GM10847 (cell line): ENCODE data around the gene ATG3.

Experiments used
- POLR2A ChIP-seq: IDR thresholded peaks from 2 replicates; pipeline ENCODE4 v1.6.1; 2011; ENCODE audit not compliant: insufficient read length; ENCODE audit errors: extremely low read depth

Gene ATG3

GRCh38 chr3:112512320-112512719 is 49.4 kb downstream of the ATG3 start:
- no peak for TF ChIP-seq POLR2A

DNA sequence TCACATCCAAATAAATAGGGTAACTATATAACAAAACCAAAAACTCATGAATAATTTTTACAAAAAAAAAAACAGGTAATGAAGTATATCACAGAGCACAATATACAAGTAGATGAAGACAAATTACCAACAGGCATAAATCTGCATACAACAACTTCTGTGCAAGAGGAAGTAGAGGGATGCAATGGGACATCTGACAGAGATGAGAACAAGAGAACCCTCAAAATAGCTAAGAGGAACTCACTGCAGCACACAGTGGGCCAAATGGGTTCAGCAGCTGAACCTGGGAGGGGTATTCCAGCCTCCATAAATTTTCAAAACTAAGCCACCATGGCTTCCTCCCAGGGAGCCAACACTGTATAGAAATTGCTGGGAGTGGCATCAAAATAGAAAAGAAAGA is 52.9 kb downstream of the ATG3 start:
- TF ChIP-seq POLR2A: no peak

DNA sequence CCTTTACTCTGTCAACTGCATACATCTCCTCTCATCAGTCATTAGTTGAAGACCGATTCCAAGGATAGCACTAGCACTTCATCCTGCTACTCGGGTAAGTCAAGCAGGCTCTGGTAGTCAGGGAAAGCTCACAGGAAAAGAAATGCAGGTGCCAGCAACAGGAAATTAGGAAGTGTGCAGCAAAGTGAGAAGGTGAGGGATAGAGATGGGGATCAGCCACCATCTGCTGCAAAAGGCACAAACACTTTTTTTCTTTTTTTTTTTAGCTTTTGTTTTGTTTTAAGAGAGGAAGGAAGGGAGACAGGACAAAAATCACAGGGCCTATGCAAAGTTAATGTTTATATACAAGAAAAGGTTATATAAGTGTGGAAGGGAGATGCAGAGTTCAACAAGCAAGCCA is 53.5 kb downstream of the ATG3 start:
- TF ChIP-seq POLR2A: no peak

GRCh38 chr3:112505907-112506306 is 55.9 kb downstream of the ATG3 start:
- TF ChIP-seq POLR2A: no peak

DNA sequence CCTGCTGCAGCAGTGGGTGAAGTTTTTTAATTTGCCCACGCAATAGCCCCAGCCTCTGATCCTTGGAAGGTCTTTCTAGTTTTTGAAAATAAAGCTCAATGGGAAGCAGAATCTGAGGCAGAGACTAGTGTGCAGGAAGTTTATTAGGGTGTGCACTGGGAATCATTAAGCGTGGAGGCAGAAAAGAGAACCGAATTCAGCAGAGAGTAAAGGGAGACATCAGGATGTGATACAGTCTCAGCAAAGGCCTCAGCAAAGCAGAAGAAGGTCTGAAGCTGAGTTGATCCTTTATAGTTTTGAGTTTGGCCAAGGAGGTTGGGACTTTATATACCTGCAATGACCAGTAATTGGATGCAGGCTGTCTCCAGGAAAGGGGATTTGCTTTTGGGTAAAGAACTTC is 57.6 kb downstream of the ATG3 start:
- TF ChIP-seq POLR2A: no peak

GRCh38 chr3:112503304-112503972 is 58.3 kb downstream of the ATG3 start:
- TF ChIP-seq POLR2A: no peak

GRCh38 chr3:112500621-112501020 is 61.1 kb downstream of the ATG3 start:
- no peak for TF ChIP-seq POLR2A

- TF ChIP-seq POLR2A: no peak
Observed at GRCh38 chr3:112498914-112499711, 62.6 kb downstream of the ATG3 start, which contains the start of gene BTLA. TSS of gene BTLA (minus strand) at chr3:112499472. CDS start at chr3:112499358, 114 bp downstream.

DNA sequence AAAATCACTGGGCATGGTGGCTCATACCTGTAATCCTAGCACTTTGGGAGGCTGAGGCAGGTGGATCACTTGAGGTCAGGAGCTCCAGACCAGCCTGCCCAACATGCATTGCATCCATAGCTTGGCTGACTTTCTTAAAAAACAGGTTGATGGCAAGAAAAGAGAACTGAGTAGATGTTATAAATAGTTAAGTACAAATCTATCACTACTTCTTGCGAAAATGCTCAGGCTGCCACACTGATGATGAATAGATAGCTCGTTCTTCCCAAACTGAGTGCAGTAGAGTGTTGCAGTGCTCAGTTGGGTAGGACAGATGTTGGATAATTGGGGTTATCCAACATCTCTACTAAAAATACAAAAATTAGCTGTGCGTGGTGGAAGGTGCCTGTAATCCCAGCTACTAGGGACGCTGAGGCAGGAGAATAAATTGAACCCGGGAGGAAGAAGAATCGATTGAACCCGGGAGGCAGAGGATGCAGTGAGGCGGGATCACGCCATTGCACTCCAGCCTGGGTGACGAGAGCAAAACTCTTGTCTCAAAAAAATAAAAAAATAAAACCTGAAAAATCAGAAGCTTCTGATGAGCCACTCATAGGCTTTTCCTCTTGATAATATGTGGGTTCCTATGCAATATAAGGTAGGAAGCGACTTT is 63.7 kb downstream of the ATG3 start:
- no peak for TF ChIP-seq POLR2A

- TF ChIP-seq POLR2A: no peak
Observed at GRCh38 chr3:112496366-112497067, 65.2 kb downstream of the ATG3 start.

- TF ChIP-seq POLR2A: no peak
Observed at GRCh38 chr3:112492124-112492523, 69.6 kb downstream of the ATG3 start.

GRCh38 chr3:112491373-112491772 is 70.4 kb downstream of the ATG3 start:
- no peak for TF ChIP-seq POLR2A

DNA sequence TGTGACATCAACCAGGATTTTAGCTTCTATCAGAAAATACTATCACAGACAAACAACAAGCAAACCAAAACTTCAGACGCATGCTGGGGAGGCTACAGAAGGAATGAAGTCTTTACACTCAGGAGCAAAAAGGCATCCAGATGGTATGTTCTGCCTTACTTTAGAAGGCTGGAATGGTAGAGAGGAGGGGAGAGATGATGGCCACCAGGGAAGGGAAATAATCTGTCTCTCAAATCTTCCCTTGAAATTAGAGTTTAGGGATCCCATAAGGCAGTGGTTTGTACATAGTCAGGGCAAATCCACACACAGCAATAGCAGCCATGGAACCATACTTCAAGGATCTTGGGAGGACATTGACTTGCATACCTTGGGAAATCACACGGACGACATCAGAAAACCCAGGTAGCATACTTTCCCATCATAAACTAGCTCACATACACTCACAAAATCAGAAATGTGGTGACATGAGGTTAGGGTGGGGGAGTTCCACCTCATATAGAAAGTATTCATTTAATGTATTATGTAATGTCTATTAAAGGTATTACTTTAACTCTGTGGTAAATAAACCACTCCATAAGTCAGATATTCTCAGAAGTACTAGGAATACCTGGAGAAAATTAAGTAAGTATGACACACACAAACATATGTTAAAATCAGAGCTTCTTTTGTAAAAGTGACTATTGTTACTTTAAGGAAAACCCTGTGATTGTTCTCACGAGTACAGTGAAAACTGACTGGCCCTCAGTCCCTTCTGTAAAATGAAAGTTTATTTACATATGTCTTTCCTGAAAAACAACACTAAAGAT is 71.9 kb downstream of the ATG3 start:
- no peak for TF ChIP-seq POLR2A

DNA sequence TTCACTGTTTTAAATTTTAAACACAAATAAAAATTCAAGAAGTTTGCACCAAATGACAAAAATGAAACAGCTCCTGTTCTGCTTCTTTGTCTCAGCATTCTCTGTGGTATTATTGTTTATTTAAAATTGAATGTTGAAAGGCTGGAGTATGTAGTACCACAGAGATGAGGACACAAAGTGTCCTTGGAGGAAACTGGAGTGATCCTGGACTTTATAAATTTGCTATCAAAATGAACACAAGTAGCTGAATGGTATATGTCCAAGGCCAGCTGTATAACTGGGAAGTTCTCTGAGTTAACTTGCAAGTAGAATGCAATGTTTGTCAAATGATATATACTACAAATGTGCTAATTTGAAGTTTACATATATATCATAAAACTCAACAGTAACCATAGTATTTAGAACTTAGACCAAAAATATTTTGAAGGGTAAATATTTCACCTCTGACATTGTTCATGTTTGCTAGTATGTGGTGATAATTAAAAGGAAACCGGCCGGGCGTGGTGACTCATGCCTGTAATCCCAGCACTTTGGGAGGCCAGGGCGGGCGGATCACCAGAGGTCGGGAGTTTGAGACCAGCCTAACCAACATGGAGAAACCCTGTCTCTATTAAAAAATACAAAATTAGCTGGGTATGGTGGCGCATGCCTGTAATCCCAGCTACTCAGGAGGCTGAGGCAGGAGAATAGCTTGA is 74.8 kb downstream of the ATG3 start:
- no peak for TF ChIP-seq POLR2A
